Tibial nerve (tissue), 4 donors: ENCODE data around the gene TAF9B. TPM values are rescaled to one million over a fixed set of nuclear protein-coding genes. Genes with fewer than 3 reads are reported as not detected.
"Not testable (repeated sequence)": the region's sequence is repeated elsewhere in the genome, so short reads cannot be mapped to it uniquely, and the experiment has no call there.

Experiments used
- DNase-seq, 2 donors: peaks; one replicate each; pipeline ENCODE4 v3.0.0-alpha.2; 2019; ENCODE audit warnings: low spot score in 2 of 2
- H3K27ac ChIP-seq, 4 donors: fragments of 200-600 bp; sonication (generic) in 3 of 4; one replicate each; pipeline ENCODE4 v1.5.1; 2017 to 2019; ENCODE audit warnings: mild to moderate bottlenecking in 1 of 4
- H3K27me3 ChIP-seq, 2 donors: fragments of 200-600 bp; sonication (generic) in 1 of 2; one replicate each; pipeline versions ENCODE4 v1.5.1 to v1.6.0; 2017 to 2019
- H3K36me3 ChIP-seq, 3 donors: fragments of 200-600 bp; sonication (generic); one replicate each; pipeline ENCODE4 v1.5.1; 2018 to 2019
- H3K4me1 ChIP-seq, 4 donors: fragments of 200-600 bp; sonication (generic) in 3 of 4; one replicate each; pipeline ENCODE4 v1.5.1; 2017 to 2019
- H3K4me3 ChIP-seq, 4 donors: fragments of 200-600 bp; sonication (generic) in 3 of 4; one replicate each; pipeline ENCODE4 v1.5.1; 2017 to 2019; ENCODE audit warnings: mild to moderate bottlenecking in 1 of 4, moderate library complexity in 1 of 4
- H3K9me3 ChIP-seq, 4 donors: fragments of 200-600 bp; sonication (generic) in 3 of 4; one replicate each; pipeline ENCODE4 v1.5.1; 2017 to 2019
- EP300 ChIP-seq, 2 donors: sonication (generic); formaldehyde crosslinking; IDR thresholded peaks; one replicate each; pipeline ENCODE4 v1.6.1; 2017; ENCODE audit warnings: antibody characterized with exemption in 2 of 2, mild to moderate bottlenecking in 1 of 2
- POLR2A ChIP-seq, 2 donors: fragments of 450-650 bp; IDR thresholded peaks; one replicate each; pipeline ENCODE4 v1.6.1; 2017; ENCODE audit warnings: antibody characterized with exemption in 2 of 2, mild to moderate bottlenecking in 2 of 2, moderate library complexity in 2 of 2
- WGBS, 2 donors: methylation state at CpG; one replicate each; pipeline ENCODE4 v1.1.5; 2018; 5-methylcytosine and 5-hydroxymethylcytosine counted together
- total RNA-seq, 4 donors: library from RNA; depleted of rRNA; stranded (reverse); fragments of >200 nt; gene quantifications; one replicate each; pipeline ENCODE4 v1.1.0, GENCODE V29; 2016
- TF ChIP-seq, protein P1 (sequence below), 5 experiments: fragments of 200-600 bp in 3 of 5; fragments of 450-650 bp in 2 of 5; sonication (generic) in 3 of 5; IDR thresholded peaks; one replicate each; pipeline ENCODE4 v1.5.1; 2016 to 2019; ENCODE audit warnings: antibody characterized with exemption in 5 of 5, mild to moderate bottlenecking in 3 of 5, moderate library complexity in 2 of 5

The TAF9B gene
- total RNA-seq, 4 donors from 2014 or later: 15.3 to 27.8 (median 19.4) TPM

DNA sequence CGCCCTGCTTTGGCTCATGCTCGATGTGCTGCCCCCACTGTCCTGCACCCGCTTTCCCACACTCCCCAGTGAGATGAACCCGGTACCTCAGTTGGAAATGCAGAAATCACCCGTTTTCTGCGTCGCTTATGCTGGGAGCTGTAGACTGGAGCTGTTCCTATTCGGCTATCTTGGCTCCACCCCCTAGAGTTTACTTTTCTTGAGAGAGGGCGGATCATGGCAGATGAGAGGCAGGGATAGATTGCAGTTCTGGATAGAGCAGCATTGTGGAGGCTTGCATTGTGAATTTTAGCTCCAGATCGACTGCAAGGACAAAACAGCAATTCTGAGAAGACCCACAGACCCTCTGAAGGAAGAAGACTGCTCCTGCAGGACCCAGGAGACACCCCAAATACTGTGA lies 18.4 kb upstream of the TAF9B start:
- H3K36me3 ChIP-seq, H3K27me3 ChIP-seq, H3K4me1 ChIP-seq, H3K9me3 ChIP-seq, H3K4me3 ChIP-seq, DNase-seq, H3K27ac ChIP-seq: not testable (repeated sequence)
- WGBS, 2 donors: 76 to 81% methylated on average over 10 of the region's 10 CpGs

GRCh38 chrX:78157373-78157772 lies 17.9 kb upstream of the TAF9B start:
- H3K4me1 ChIP-seq: not testable (repeated sequence)

GRCh38 chrX:78147002-78147540 lies 7.6 kb upstream of the TAF9B start:
- not testable (repeated sequence) for H3K36me3 ChIP-seq, DNase-seq, H3K27ac ChIP-seq, H3K4me1 ChIP-seq, H3K27me3 ChIP-seq, H3K4me3 ChIP-seq
- 82 to 88% methylated on average over 5 of the region's 5 CpGs for WGBS, 2 donors
- peaks cover 0 to 14% (median 5%) of the 10 kb centered on the region in 4 donors for H3K9me3 ChIP-seq

More at GRCh38 chrX:78157373-78157772, 17.9 kb upstream of the TAF9B start:
- H3K36me3 ChIP-seq, DNase-seq, H3K27ac ChIP-seq, H3K27me3 ChIP-seq, H3K9me3 ChIP-seq, H3K4me3 ChIP-seq: not testable (repeated sequence)
- 80% methylated on average over 2 of the region's 2 CpGs; no CpG with 5 or more reads in 1 of the 2 donors for WGBS, 2 donors

DNA sequence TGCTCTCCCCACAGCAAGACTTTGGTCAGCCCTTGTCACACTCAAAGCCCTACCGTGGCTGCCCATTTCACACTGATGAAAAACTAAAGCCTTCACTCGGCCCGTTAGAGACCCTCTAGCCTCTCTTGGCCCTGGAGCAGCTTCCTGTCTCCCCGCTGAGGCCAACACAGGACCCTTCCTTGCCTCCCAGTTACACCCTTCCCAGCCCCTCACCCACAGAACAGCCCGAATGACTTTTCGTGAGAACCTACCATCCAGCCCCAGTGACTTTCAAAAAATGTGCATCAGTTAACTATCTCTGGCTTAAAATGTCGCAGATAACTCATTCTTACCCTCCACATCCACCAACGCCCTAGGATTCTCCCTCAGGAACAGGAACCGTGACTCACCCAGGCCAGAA lies 756 bp upstream of the TAF9B start:
- H3K27ac ChIP-seq: no peak overlapping the region
- no peak for DNase-seq
- H3K36me3 ChIP-seq: peaks cover 0 to 3% (median 0%) of the 10 kb centered on the region in 3 donors
- peak overlapping the region in 1 of 4 donors; percentile 83 for H3K4me3 ChIP-seq
- no peaks in the 10 kb centered on the region for H3K27me3 ChIP-seq
- TF ChIP-seq POLR2A (IDR thresholded peaks at IDR 0.05) (no peak), EP300 (IDR thresholded peaks at IDR 0.05) (no peak)
- TF ChIP-seq, protein P1, sequence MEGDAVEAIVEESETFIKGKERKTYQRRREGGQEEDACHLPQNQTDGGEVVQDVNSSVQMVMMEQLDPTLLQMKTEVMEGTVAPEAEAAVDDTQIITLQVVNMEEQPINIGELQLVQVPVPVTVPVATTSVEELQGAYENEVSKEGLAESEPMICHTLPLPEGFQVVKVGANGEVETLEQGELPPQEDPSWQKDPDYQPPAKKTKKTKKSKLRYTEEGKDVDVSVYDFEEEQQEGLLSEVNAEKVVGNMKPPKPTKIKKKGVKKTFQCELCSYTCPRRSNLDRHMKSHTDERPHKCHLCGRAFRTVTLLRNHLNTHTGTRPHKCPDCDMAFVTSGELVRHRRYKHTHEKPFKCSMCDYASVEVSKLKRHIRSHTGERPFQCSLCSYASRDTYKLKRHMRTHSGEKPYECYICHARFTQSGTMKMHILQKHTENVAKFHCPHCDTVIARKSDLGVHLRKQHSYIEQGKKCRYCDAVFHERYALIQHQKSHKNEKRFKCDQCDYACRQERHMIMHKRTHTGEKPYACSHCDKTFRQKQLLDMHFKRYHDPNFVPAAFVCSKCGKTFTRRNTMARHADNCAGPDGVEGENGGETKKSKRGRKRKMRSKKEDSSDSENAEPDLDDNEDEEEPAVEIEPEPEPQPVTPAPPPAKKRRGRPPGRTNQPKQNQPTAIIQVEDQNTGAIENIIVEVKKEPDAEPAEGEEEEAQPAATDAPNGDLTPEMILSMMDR (IDR thresholded peaks at IDR 0.05): no peak
- 84 to 95% methylated on average over 9 of the region's 9 CpGs for WGBS, 2 donors
- H3K4me1 ChIP-seq: peaks cover 0 to 4% (median 0%) of the 10 kb centered on the region in 4 donors
- no peaks in the 10 kb centered on the region for H3K9me3 ChIP-seq

DNA sequence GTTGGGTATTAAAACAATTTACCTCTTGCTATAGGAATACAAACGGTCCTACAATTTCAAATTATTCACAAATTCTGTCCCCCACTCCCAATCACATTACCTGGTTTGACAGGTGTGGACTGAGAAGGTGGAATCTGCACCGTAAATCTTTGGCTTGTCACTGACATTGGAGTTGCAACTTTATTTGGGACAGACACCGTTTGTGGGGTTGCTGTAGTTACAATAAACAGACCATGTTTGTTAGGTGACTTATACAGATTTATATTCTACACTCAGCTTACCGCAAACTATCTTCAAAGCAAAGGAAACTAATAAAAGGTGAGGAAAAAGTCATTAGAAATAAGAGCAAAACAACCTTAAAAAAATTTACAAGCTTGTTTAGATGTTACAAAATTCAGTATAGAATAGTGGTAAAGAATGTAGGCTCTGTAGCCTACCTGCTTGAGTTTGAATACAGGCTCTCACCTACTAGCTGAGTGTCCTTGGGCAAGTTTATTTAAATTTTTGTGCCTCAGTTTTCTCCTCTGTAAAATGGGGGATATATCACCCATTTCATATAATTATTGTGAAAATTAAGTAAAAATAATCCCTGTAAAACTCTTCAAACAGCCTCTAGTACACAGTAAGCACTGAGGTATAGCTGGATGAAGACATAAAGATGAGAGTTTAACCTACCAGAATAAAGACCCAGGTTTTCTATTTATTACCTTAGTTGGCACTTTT lies 6.1 kb downstream of the TAF9B start:
- peaks cover 0 to 2% (median 0%) of the 10 kb centered on the region in 4 donors for H3K4me1 ChIP-seq
- no peak for DNase-seq
- TF ChIP-seq, protein P1 (IDR thresholded peaks at IDR 0.05): no peak
- TF ChIP-seq POLR2A (IDR thresholded peaks at IDR 0.05) (no peak), EP300 (IDR thresholded peaks at IDR 0.05) (no peak)
- peaks cover 0 to 10% (median 0%) of the 10 kb centered on the region in 3 donors for H3K36me3 ChIP-seq
- no peaks in the 10 kb centered on the region for H3K9me3 ChIP-seq
- 67 to 77% methylated on average over 4 of the region's 4 CpGs for WGBS, 2 donors
- no peaks in the 10 kb centered on the region for H3K27me3 ChIP-seq
- no peak overlapping the region for H3K4me3 ChIP-seq
- H3K27ac ChIP-seq: no peak overlapping the region

DNA sequence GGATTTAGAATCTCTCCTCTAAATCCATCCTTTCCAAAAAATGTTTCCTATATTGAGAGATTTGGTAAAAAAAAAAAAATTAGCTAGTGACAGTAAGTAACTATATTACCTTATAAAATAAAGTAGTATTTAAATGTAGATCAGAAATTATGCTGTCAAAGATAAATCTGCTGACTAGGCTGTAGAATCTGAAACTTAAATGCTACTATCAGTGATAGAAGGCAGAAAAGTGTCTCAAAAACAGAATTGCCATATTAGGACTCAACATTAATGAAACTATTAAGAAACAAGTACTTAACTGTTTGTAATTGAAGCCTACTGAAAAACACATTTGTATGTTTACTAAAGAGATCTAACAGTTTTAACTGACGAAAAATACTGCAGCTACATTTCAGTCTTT lies 8.3 kb downstream of the TAF9B start:
- 61 to 82% methylated on average over 1 of the region's 1 CpG for WGBS, 2 donors
- Histone ChIP-seq H3K27me3 (no peaks in the 10 kb centered on the region), H3K4me3 (no peak overlapping the region), H3K27ac (no peak overlapping the region), H3K9me3 (no peaks in the 10 kb centered on the region), H3K4me1 (no peaks in the 10 kb centered on the region), H3K36me3 (peaks cover 0 to 28% (median 0%) of the 10 kb centered on the region in 3 donors)
- DNase-seq: no peak
- TF ChIP-seq EP300 (IDR thresholded peaks at IDR 0.05) (no peak), POLR2A (IDR thresholded peaks at IDR 0.05) (no peak)
- TF ChIP-seq, protein P1 (IDR thresholded peaks at IDR 0.05): no peak
